ENCODE measurements around the gene TTLL6. TPM values are rescaled to one million over a fixed set of nuclear protein-coding genes. Genes with fewer than 3 reads are reported as not detected.

TTLL6 gene
- total RNA-seq, 2 experiments from 2014 or later = not detected

DNA sequence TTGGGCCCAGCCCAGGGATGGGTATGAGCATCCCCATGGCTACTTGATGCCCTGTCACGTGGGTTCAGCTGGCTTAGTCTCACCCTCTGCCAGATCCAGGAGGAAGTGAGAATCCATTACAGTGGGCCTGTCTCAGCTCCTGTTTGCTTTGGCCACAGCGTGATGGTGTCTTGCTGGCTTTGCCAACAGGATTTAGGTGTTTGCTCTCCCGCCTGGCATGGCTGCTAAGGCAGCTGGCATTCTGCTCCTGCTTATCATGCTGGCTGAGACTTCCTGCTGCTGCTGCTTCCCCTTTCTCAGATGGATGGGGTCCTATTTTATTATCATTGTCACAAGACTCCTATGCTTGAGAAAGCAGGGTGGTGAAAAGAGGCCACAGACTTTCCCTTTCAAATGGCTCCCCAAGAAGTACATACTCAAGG lies 60.2 kb downstream of the TTLL6 start:
- no peak for DNase-seq
- no peaks in the 10 kb centered on the region for H3K36me3 Mint-ChIP-seq (ENCODE audit: low read depth)
- H3K27ac Mint-ChIP-seq = no peak overlapping the region
- ChIA-PET CTCF (interaction anchor here (2.3 kb wide), 1 partner anchor 32 kb away, joined by 6 read pairs; no protein-coding TSS in a partner anchor), POLR2A (no interaction called here)
- peaks cover 82% of the 10 kb centered on the region for H3K27me3 Mint-ChIP-seq (ENCODE audit: low read depth)
- H3K9me3 Mint-ChIP-seq (ENCODE audit: insufficient read depth) = no peaks in the 10 kb centered on the region
- ATAC-seq = no peak
- no peak overlapping the region for H3K4me3 Mint-ChIP-seq
- no peaks in the 10 kb centered on the region for H3K4me1 Mint-ChIP-seq (ENCODE audit: low read depth)

- CTCF ChIA-PET = interaction anchor here (0.6 to 2.3 kb wide), 3 partner anchors 11 to 569 kb away, joined by 3 to 6 read pairs (median 3); no protein-coding TSS in a partner anchor
- Mint-ChIP-seq H3K27ac (no peak overlapping the region), H3K9me3 (ENCODE audit: insufficient read depth) (no peaks in the 10 kb centered on the region), H3K4me3 (no peak overlapping the region), H3K27me3 (ENCODE audit: low read depth) (peaks cover 86% of the 10 kb centered on the region), H3K36me3 (ENCODE audit: low read depth) (no peaks in the 10 kb centered on the region), H3K4me1 (ENCODE audit: low read depth) (no peaks in the 10 kb centered on the region)
- no peak for ATAC-seq
- POLR2A ChIA-PET = no interaction called here
- DNase-seq = no peak
Observed at GRCh38 chr17:48755356-48755755, 61.7 kb downstream of the TTLL6 start.

GRCh38 chr17:48754500-48755261 lies 62.3 kb downstream of the TTLL6 start:
- H3K27ac Mint-ChIP-seq = no peak overlapping the region
- H3K4me3 Mint-ChIP-seq = no peak overlapping the region
- DNase-seq (no peak), ATAC-seq (no peak)
- H3K27me3 Mint-ChIP-seq (ENCODE audit: low read depth) = peaks cover 89% of the 10 kb centered on the region
- CTCF ChIA-PET = interaction anchor here (2.3 kb wide), 1 partner anchor 30 kb away, joined by 6 read pairs; no protein-coding TSS in a partner anchor
- no peaks in the 10 kb centered on the region for H3K36me3 Mint-ChIP-seq (ENCODE audit: low read depth)
- POLR2A ChIA-PET = no interaction called here
- no peaks in the 10 kb centered on the region for H3K4me1 Mint-ChIP-seq (ENCODE audit: low read depth)
- H3K9me3 Mint-ChIP-seq (ENCODE audit: insufficient read depth) = no peaks in the 10 kb centered on the region

- no peak for ATAC-seq
- DNase-seq = no peak
- ChIA-PET POLR2A (no interaction called here), CTCF (interaction anchor here (1.4 kb wide), 1 partner anchor 30 kb away, joined by 7 read pairs; no protein-coding TSS in a partner anchor)
- Mint-ChIP-seq H3K27ac (no peak overlapping the region), H3K9me3 (ENCODE audit: insufficient read depth) (no peaks in the 10 kb centered on the region), H3K36me3 (ENCODE audit: low read depth) (no peaks in the 10 kb centered on the region), H3K27me3 (ENCODE audit: low read depth) (peaks cover 92% of the 10 kb centered on the region), H3K4me1 (ENCODE audit: low read depth) (no peaks in the 10 kb centered on the region), H3K4me3 (no peak overlapping the region)
Observed at GRCh38 chr17:48753794-48754499, 63.1 kb downstream of the TTLL6 start.

DNA sequence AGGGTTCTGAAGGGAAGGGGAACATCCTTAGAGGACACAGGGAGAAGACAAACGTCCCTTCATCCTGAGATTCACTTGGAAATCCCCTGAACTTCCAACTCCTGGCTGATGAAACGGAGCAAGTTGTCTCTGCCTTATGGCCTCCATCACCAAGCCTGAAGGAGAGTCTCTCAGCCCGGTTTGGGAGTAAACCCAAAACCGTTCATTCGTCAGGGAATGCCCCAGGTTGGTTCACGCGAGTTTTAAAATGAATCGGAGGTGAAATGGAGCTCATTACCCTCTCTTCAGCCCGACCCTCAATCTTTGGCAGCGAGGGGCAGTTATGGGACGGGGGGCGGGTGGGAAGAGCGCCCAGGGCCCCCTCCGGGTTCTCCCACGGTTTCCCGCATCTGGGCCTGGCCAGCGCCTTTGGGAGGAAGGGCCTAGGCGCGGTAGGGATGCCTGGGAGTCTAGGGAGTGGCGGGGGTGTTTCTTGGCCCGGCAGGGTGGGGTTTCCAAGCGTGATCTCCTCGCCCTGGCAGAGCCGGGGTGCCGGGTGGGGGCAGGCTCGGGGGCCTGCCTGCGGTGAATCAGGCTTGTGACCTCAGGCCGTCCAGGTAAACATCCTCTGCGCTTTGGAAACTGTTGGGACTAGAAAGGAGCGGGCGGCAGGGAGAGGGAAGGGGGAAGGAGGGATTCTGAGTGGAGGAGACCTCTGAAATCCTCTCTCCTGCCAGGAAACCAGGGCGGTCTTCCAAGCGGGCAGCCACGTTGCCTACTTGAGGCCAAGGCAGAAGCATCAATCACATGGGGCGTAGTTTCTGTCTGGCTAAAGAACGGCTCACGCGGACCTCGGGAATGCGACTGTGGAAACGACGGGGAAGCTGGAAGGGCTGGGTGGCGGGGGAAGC lies 64.4 kb downstream of the TTLL6 start:
- no peaks in the 10 kb centered on the region for H3K36me3 Mint-ChIP-seq (ENCODE audit: low read depth)
- POLR2A ChIA-PET = no interaction called here
- CTCF ChIA-PET = interaction anchor here (1.4 to 2.2 kb wide), 2 partner anchors 29 to 74 kb away, joined by 7 to 10 read pairs; no protein-coding TSS in a partner anchor

DNA sequence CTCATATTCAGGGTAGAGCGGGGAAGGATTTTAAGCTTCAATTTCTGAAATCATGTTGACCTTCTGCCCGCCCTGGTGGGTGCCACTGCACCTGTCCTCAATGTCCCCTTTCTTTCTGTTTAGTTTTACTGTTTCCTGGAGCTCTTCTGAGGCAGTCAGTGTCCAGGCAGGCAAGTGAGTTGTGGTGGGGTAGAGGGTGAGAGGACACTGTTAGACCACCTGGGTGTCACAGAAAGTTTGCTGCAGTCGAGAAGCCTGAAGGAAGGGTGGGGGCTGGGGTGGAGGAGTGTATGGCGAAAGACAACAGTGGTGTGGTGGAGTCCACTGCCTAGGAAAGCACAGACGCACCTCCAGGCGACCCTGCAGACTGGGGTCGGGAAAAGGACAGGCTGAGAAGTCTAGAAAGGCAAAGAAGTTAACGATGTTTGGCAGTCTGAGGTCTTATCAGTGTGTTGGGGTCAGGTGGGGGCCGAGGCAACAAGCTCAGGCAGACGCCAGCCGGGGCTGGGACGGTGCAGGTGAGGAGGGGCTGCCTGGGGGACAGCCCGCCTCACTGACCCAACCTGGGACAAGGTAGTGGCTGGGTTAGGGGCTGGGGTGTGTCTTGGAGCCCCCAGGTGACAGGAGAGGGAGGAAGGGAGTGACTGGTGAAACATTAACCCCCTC lies 65.2 kb downstream of the TTLL6 start:
- Mint-ChIP-seq H3K4me1 (ENCODE audit: low read depth) (no peaks in the 10 kb centered on the region), H3K9me3 (ENCODE audit: insufficient read depth) (no peaks in the 10 kb centered on the region), H3K4me3 (no peak overlapping the region), H3K27me3 (ENCODE audit: low read depth) (peaks cover 92% of the 10 kb centered on the region), H3K27ac (no peak overlapping the region), H3K36me3 (ENCODE audit: low read depth) (no peaks in the 10 kb centered on the region)
- no peak for DNase-seq
- POLR2A ChIA-PET = no interaction called here
- no peak for ATAC-seq
- CTCF ChIA-PET = interaction anchor here (1.1 to 5.2 kb wide), 5 partner anchors 28 to 281 kb away, joined by 3 to 40 read pairs (median 5); partner anchors contain the start of gene PRAC2

More for the DNA sequence above, 64.4 kb downstream of the TTLL6 start:
- Mint-ChIP-seq H3K9me3 (ENCODE audit: insufficient read depth) (no peaks in the 10 kb centered on the region), H3K27ac (no peak overlapping the region), H3K27me3 (ENCODE audit: low read depth) (peaks cover 91% of the 10 kb centered on the region), H3K4me1 (ENCODE audit: low read depth) (no peaks in the 10 kb centered on the region), H3K4me3 (no peak overlapping the region)
- ATAC-seq = no peak
- DNase-seq = no peak

DNA sequence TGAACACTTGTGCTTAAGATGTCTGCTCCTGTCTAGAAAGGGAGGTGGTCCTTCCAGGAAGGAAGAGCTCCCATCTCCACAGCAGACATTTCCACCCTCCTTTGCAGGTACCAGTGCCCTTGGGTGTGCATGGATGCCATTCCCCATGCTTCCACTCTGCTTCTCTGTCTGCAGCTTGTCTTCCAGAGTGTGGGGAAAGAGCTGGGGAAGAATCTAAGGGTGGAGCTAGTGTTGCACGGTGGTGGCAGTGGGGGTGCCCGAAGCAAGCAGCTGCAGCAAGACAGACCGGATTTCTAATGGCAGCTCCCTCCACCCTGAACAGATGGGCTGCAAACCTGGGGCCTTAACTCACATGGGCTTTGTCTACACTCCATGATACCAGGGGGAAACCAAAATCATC lies 65.9 kb downstream of the TTLL6 start:
- no peaks in the 10 kb centered on the region for H3K9me3 Mint-ChIP-seq (ENCODE audit: insufficient read depth)
- ATAC-seq = no peak
- H3K4me1 Mint-ChIP-seq (ENCODE audit: low read depth) = peaks cover 4% of the 10 kb centered on the region
- DNase-seq = no peak
- H3K27ac Mint-ChIP-seq = no peak overlapping the region
- no peak overlapping the region for H3K4me3 Mint-ChIP-seq
- CTCF ChIA-PET = interaction anchor here (1.1 to 5.2 kb wide), 5 partner anchors 27 to 282 kb away, joined by 3 to 40 read pairs (median 5); partner anchors contain the start of gene PRAC2
- POLR2A ChIA-PET = no interaction called here
- H3K36me3 Mint-ChIP-seq (ENCODE audit: low read depth) = no peaks in the 10 kb centered on the region
- peaks cover 93% of the 10 kb centered on the region for H3K27me3 Mint-ChIP-seq (ENCODE audit: low read depth)

- H3K9me3 Mint-ChIP-seq (ENCODE audit: insufficient read depth) = no peaks in the 10 kb centered on the region
- no peak for DNase-seq
- ChIA-PET CTCF (interaction anchor here (2.2 to 5.2 kb wide), 2 partner anchors 26 to 71 kb away, joined by 10 to 40 read pairs; partner anchors contain the start of gene PRAC2), POLR2A (interaction anchor here (1.4 kb wide), 1 partner anchor 26 kb away, joined by 4 read pairs; no protein-coding TSS in a partner anchor)
- H3K36me3 Mint-ChIP-seq (ENCODE audit: low read depth) = no peaks in the 10 kb centered on the region
- H3K27ac Mint-ChIP-seq = no peak overlapping the region
- H3K4me1 Mint-ChIP-seq (ENCODE audit: low read depth) = peaks cover 4% of the 10 kb centered on the region
- no peak for ATAC-seq
- peaks cover 95% of the 10 kb centered on the region for H3K27me3 Mint-ChIP-seq (ENCODE audit: low read depth)
- H3K4me3 Mint-ChIP-seq = no peak overlapping the region
Observed at GRCh38 chr17:48749621-48750553, 67.1 kb downstream of the TTLL6 start.

GRCh38 chr17:48748718-48749566 lies 68.1 kb downstream of the TTLL6 start:
- POLR2A ChIA-PET = interaction anchor here (1.4 kb wide), 1 partner anchor 25 kb away, joined by 4 read pairs; no protein-coding TSS in a partner anchor
- no peak overlapping the region for H3K27ac Mint-ChIP-seq
- DNase-seq (no peak), ATAC-seq (no peak)
- peaks cover 94% of the 10 kb centered on the region for H3K27me3 Mint-ChIP-seq (ENCODE audit: low read depth)
- H3K36me3 Mint-ChIP-seq (ENCODE audit: low read depth) = no peaks in the 10 kb centered on the region
- no peak overlapping the region for H3K4me3 Mint-ChIP-seq
- H3K9me3 Mint-ChIP-seq (ENCODE audit: insufficient read depth) = no peaks in the 10 kb centered on the region
- CTCF ChIA-PET = interaction anchor here (0.8 to 5.2 kb wide), 2 partner anchors 25 to 30 kb away, joined by 4 to 40 read pairs; partner anchors contain the start of gene PRAC2
- H3K4me1 Mint-ChIP-seq (ENCODE audit: low read depth) = peaks cover 4% of the 10 kb centered on the region

Data from activated CD8-positive, alpha-beta T cell treated with anti-CD3 and anti-CD28 coated beads, Interleukin-2, amount 10 ng/mL, durations not matched to agents 7 days and 5 days (primary cell).